HL-60 (cell line): ENCODE data around the gene PKP3.

ENCODE experiments used
- DNase-seq, 2 experiments: peaks; one replicate each; pipeline ENCODE4 v3.0.0-alpha.2; 2010 to 2020; ENCODE audit warnings: low read depth in 1 of 2, low spot score in 1 of 2
- H3K27ac ChIP-seq: fragments of 250-450 bp; sonication (Bioruptor Pico); replicated peaks from 2 replicates; pipeline ENCODE4 v1.5.1; 2020; ENCODE audit warnings: mild to moderate bottlenecking, moderate library complexity
- H3K27me3 ChIP-seq: fragments of 250-450 bp; sonication (Bioruptor Pico); 2 replicates; pipeline ENCODE4 v1.5.1; 2021; ENCODE audit warnings: mild to moderate bottlenecking, moderate library complexity; ENCODE audit not compliant: insufficient read depth, poor library complexity, severe bottlenecking
- H3K4me3 ChIP-seq: replicated peaks from 2 replicates; pipeline ENCODE4 v1.5.1; 2011; ENCODE audit warnings: mild to moderate bottlenecking, control low read depth, low read length; ENCODE audit not compliant: insufficient read depth
- GABPA ChIP-seq: IDR thresholded peaks from 2 replicates; pipeline ENCODE4 v1.6.1; 2012; ENCODE audit warnings: low read depth
- POLR2AphosphoS5 ChIP-seq: IDR thresholded peaks from 2 replicates; pipeline ENCODE4 v1.6.1; 2012; ENCODE audit warnings: low read depth
- SPI1 ChIP-seq: IDR thresholded peaks from 2 replicates; pipeline ENCODE4 v1.6.1; 2012; ENCODE audit warnings: low read depth, mild to moderate bottlenecking, borderline replicate concordance
- TF ChIP-seq, protein P1 (sequence below): IDR thresholded peaks from 2 replicates; pipeline ENCODE4 v1.6.1; 2012; ENCODE audit warnings: low read depth; ENCODE audit not compliant: insufficient replicate concordance
- TF ChIP-seq, protein P2 (sequence below): IDR thresholded peaks from one replicate; pipeline ENCODE4 v1.5.1; 2011; ENCODE audit warnings: low read length, control low read depth, inconsistent platforms; ENCODE audit not compliant: insufficient read depth

PKP3 gene

DNA sequence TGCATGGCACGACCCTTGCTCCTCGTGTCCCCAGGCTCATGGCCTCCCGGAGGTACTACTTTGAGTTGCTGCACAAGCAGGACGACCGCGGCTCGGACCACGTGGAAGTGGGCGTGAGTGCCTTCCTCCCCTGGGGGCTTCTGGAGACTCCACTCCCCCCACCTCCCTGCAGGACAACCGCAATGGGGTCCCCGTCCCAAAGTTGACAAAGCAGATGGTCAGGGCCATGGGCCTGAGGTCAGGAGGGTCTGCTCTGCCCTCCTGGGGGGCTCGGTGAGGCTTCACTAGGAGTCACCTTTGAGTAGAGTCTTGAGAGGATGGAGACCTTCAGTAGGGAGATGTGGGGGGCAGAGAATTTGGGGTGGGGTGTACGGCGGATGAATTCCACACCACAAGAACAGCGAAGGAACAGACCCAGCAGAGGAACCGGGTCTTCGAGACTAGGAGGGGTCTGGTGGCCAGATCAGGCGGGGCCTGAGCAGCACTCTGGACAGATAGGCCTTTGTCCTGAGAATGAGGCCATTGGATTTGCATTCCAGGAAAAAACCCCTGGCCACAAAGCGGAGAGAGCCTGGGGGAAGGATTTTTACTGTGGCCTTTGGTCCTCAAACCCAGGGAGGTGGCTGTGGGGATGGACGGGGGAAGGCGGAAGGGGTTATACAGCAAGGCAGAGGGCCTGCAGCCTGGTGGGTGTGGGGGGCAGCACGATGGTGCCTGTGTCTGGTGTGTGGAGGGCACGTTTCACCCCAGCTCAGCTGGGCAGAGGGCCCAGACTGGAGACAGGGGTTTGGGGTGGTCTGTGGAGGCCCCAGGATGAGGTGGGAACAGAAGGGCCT is 20.1 kb upstream of the PKP3 start:
- no peak overlapping the region for H3K27ac ChIP-seq
- peaks cover 22% of the 10 kb centered on the region for H3K27me3 ChIP-seq
- H3K4me3 ChIP-seq, result no peak overlapping the region
- no peak for DNase-seq
- TF ChIP-seq GABPA (no peak), SPI1 (no peak), POLR2AphosphoS5 (no peak)
- TF ChIP-seq, protein P1, sequence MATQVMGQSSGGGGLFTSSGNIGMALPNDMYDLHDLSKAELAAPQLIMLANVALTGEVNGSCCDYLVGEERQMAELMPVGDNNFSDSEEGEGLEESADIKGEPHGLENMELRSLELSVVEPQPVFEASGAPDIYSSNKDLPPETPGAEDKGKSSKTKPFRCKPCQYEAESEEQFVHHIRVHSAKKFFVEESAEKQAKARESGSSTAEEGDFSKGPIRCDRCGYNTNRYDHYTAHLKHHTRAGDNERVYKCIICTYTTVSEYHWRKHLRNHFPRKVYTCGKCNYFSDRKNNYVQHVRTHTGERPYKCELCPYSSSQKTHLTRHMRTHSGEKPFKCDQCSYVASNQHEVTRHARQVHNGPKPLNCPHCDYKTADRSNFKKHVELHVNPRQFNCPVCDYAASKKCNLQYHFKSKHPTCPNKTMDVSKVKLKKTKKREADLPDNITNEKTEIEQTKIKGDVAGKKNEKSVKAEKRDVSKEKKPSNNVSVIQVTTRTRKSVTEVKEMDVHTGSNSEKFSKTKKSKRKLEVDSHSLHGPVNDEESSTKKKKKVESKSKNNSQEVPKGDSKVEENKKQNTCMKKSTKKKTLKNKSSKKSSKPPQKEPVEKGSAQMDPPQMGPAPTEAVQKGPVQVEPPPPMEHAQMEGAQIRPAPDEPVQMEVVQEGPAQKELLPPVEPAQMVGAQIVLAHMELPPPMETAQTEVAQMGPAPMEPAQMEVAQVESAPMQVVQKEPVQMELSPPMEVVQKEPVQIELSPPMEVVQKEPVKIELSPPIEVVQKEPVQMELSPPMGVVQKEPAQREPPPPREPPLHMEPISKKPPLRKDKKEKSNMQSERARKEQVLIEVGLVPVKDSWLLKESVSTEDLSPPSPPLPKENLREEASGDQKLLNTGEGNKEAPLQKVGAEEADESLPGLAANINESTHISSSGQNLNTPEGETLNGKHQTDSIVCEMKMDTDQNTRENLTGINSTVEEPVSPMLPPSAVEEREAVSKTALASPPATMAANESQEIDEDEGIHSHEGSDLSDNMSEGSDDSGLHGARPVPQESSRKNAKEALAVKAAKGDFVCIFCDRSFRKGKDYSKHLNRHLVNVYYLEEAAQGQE, result no peak
- TF ChIP-seq, protein P2, sequence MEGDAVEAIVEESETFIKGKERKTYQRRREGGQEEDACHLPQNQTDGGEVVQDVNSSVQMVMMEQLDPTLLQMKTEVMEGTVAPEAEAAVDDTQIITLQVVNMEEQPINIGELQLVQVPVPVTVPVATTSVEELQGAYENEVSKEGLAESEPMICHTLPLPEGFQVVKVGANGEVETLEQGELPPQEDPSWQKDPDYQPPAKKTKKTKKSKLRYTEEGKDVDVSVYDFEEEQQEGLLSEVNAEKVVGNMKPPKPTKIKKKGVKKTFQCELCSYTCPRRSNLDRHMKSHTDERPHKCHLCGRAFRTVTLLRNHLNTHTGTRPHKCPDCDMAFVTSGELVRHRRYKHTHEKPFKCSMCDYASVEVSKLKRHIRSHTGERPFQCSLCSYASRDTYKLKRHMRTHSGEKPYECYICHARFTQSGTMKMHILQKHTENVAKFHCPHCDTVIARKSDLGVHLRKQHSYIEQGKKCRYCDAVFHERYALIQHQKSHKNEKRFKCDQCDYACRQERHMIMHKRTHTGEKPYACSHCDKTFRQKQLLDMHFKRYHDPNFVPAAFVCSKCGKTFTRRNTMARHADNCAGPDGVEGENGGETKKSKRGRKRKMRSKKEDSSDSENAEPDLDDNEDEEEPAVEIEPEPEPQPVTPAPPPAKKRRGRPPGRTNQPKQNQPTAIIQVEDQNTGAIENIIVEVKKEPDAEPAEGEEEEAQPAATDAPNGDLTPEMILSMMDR, result no peak

DNA sequence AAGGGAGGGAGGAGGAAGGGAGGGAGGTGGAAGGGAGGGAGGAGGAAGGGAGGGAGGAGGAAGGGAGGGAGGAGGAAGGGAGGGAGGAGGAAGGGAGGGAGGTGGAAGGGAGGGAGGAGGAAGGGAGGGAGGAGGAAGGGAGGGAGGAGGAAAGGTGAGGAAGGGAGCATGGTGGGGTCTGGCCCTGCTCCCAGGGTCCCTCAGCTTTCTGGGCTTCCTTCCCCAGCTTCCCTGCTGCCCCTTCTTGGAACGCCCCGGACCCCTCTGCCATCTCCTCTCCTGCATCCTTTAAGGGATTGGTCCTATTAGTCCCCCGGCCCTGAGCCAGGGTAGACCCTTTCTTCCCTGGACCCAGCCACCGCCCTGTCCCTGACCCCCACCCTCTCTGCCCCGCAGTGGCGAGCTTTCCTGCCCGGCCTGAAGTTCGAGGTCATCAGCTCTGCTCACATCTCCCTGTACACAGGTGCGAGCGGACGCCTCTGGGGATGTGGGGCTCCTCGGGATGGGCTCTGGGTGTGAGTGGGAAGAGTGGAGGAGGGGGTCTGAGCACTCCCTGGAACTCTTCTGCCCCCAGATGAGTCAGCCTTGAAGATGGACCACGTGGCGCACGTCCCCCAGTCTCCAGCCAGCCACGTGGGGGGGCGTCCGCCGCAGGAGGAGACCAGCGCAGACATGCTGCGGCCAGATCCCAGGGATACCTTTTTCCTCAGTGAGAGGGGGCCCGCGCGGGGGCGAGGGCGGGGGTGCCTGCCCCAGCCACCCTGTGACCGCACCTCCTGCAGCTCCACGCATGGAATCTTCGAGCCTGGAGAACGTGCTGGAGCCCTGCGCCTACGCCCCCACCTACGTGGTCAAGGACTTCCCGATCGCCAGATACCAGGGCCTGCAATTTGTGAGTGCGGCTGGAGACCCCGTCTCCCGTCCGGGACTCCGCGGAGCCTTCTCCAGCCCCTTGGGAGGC is 18.7 kb upstream of the PKP3 start:
- no peak overlapping the region for H3K27ac ChIP-seq
- DNase-seq, result no peak
- peaks cover 18% of the 10 kb centered on the region for H3K27me3 ChIP-seq
- TF ChIP-seq POLR2AphosphoS5 (no peak), SPI1 (no peak), GABPA (no peak)
- TF ChIP-seq, protein P2, result no peak
- TF ChIP-seq, protein P1, result no peak
- no peak overlapping the region for H3K4me3 ChIP-seq

DNA sequence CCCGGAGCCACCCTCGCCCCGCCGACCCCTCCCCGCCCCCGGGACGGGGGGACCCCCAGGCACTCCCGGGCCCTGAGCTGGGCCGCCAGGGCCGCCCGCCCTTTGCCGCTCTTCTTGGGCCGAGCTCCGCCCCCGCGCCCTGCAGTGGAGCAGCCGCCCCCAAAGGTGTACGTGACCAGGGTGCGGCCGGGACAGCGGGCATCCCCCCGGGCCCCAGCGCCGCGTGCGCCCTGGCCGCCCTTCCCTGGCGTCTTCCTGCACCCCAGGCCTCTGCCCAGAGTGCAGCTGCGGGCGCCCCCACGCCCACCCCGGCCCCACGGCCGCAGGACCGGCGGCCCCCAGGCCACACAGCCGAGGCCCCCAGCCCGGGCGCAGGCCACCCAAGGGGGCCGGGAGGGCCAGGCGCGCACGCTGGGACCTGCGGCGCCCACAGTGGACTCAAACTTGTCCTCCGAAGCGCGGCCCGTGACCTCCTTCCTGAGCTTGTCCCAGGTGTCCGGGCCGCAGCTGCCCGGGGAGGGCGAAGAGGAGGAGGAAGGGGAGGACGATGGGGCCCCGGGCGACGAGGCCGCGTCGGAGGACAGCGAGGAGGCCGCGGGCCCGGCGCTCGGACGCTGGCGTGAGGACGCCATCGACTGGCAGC is 17.4 kb upstream of the PKP3 start:
- Histone ChIP-seq H3K27ac (no peak overlapping the region), H3K27me3 (peaks cover 7% of the 10 kb centered on the region), H3K4me3 (no peak overlapping the region)
- DNase-seq, result no peak
- TF ChIP-seq, protein P2, result no peak
- TF ChIP-seq POLR2AphosphoS5, result no peak
- no peak for TF ChIP-seq SPI1
- TF ChIP-seq GABPA, result no peak
- TF ChIP-seq, protein P1, result no peak
